GM23338 (cell line): ENCODE data around the gene CT83.

Source experiments
- CREB1 ChIP-seq: fragments of 250-450 bp; sonication (Bioruptor Pico); IDR thresholded peaks from 2 replicates; pipeline ENCODE4 v1.5.0; 2020; ENCODE audit warnings: low read depth, mild to moderate bottlenecking, moderate library complexity
- EZH2 ChIP-seq: fragments of 200-600 bp; sonication (generic); IDR thresholded peaks from one replicate; pipeline ENCODE4 v1.8.0; 2017; ENCODE audit warnings: antibody characterized with exemption, mild to moderate bottlenecking, low read depth; ENCODE audit not compliant: unreplicated experiment
- EZH2phosphoT487 ChIP-seq: fragments of 200-600 bp; sonication (generic); IDR thresholded peaks from one replicate; pipeline ENCODE4 v1.8.1; 2018; ENCODE audit warnings: antibody characterized with exemption; ENCODE audit not compliant: unreplicated experiment
- JUNB ChIP-seq: IDR thresholded peaks from one replicate; pipeline ENCODE4 v1.6.1; 2016; ENCODE audit warnings: antibody characterized with exemption; ENCODE audit not compliant: unreplicated experiment
- NANOG ChIP-seq: IDR thresholded peaks from 2 replicates; pipeline ENCODE4 v1.6.1; 2016; ENCODE audit warnings: antibody characterized with exemption, borderline replicate concordance
- POLR2AphosphoS5 ChIP-seq: IDR thresholded peaks from 2 replicates; pipeline ENCODE4 v1.6.1; 2016; ENCODE audit warnings: antibody characterized with exemption, low read depth
- REST ChIP-seq: IDR thresholded peaks from one replicate; pipeline ENCODE4 v1.6.1; 2018; ENCODE audit warnings: antibody characterized with exemption; ENCODE audit not compliant: unreplicated experiment
- STAT1 ChIP-seq: IDR thresholded peaks from one replicate; pipeline ENCODE4 v1.6.1; 2016; ENCODE audit warnings: antibody characterized with exemption; ENCODE audit not compliant: unreplicated experiment
- ZNF114 ChIP-seq: fragments of 250-450 bp; sonication (Bioruptor Pico); IDR thresholded peaks from 2 replicates; pipeline ENCODE4 v1.5.0; 2020; ENCODE audit warnings: mild to moderate bottlenecking, moderate library complexity
- ZNF331 ChIP-seq: fragments of 250-450 bp; sonication (Bioruptor Pico); IDR thresholded peaks from 2 replicates; pipeline ENCODE4 v1.5.0; 2020; ENCODE audit warnings: low read depth, mild to moderate bottlenecking, moderate library complexity
- TF ChIP-seq, protein P1 (sequence below), 2 experiments: fragments of 200-600 bp in 1 of 2; sonication (generic) in 1 of 2; conservative IDR thresholded peaks; 2 replicates each; pipeline versions ENCODE4 v1.5.1 to v1.6.1; 2016 to 2017; ENCODE audit warnings: antibody characterized with exemption in 2 of 2, low read depth in 2 of 2, mild to moderate bottlenecking in 2 of 2, moderate library complexity in 1 of 2
- TF ChIP-seq, protein P2 (sequence below): IDR thresholded peaks from 2 replicates; pipeline ENCODE4 v1.6.1; 2016; ENCODE audit warnings: antibody characterized with exemption

DNA sequence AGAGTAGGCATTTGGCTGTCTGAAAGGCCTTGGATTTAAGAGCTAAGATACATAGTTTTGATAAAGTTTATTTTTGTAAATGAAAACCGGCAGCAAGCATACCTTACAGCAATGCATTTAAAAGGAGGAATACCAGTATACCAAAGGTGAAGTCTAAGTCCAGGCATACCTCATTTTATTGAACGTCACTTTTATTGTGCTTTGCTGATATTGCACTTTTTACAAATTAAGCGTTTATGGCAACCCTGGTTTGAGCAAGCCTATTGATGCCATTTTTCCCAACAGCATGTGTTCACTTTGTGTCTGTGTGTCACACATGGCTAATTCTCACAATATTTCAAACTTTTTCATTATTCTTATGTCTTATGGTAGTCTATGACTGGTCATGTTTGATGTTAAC, 34.8 kb downstream of the CT83 start:
- TF ChIP-seq, protein P1, sequence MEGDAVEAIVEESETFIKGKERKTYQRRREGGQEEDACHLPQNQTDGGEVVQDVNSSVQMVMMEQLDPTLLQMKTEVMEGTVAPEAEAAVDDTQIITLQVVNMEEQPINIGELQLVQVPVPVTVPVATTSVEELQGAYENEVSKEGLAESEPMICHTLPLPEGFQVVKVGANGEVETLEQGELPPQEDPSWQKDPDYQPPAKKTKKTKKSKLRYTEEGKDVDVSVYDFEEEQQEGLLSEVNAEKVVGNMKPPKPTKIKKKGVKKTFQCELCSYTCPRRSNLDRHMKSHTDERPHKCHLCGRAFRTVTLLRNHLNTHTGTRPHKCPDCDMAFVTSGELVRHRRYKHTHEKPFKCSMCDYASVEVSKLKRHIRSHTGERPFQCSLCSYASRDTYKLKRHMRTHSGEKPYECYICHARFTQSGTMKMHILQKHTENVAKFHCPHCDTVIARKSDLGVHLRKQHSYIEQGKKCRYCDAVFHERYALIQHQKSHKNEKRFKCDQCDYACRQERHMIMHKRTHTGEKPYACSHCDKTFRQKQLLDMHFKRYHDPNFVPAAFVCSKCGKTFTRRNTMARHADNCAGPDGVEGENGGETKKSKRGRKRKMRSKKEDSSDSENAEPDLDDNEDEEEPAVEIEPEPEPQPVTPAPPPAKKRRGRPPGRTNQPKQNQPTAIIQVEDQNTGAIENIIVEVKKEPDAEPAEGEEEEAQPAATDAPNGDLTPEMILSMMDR (conservative IDR thresholded peaks at IDR 0.05; ENCODE audit: low read depth in 2 of 2) = no peak
- TF ChIP-seq POLR2AphosphoS5 (no peak), EZH2 (no peak), REST (no peak), ZNF114 (CRISPR knock-in tag) (no peak), EZH2phosphoT487 (no peak), JUNB (no peak), CREB1 (CRISPR knock-in tag) (no peak), STAT1 (no peak), NANOG (no peak), ZNF331 (no peak)
- TF ChIP-seq, protein P2, sequence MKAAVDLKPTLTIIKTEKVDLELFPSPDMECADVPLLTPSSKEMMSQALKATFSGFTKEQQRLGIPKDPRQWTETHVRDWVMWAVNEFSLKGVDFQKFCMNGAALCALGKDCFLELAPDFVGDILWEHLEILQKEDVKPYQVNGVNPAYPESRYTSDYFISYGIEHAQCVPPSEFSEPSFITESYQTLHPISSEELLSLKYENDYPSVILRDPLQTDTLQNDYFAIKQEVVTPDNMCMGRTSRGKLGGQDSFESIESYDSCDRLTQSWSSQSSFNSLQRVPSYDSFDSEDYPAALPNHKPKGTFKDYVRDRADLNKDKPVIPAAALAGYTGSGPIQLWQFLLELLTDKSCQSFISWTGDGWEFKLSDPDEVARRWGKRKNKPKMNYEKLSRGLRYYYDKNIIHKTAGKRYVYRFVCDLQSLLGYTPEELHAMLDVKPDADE = no peak
